Naive thymus-derived CD8-positive, alpha-beta T cell (primary cell): ENCODE measurements around the gene FRMPD2. TPM values are rescaled to one million over a fixed set of nuclear protein-coding genes. Genes with fewer than 3 reads are reported as not detected.
"Not testable (repeated sequence)": the region's sequence is repeated elsewhere in the genome, so short reads cannot be mapped to it uniquely, and the experiment has no call there.

Experiments
- ATAC-seq, 2 donors: fragments of 150-1000 bp; cut with Tn5 transposase in 1 of 2; sonication (Bioruptor Pico), chemical (Tn5 transposase) in 1 of 2; 1 replicate in 1 of 2; 2 replicates in 1 of 2; pipeline ENCODE4 v1.10.0; 2021; ENCODE audit warnings: mild to moderate bottlenecking in 2 of 2, moderate library complexity in 2 of 2
- POLR2A ChIA-PET: fragments of 350-600 bp; sonication (Branson Sonifier 250); formaldehyde crosslinking; loops from one replicate; lab custom pipeline; 2021; ENCODE audit warnings: antibody characterized with exemption; lab: Charles Lee
- DNase-seq, 10 donors: peaks; one replicate each; pipeline versions ENCODE4 v3.0.0 to v3.0.0-alpha.2; 2020 to 2022
- H3K27ac Mint-ChIP-seq, 10 donors: one replicate each; pipeline ENCODE4 v1.8.0; 2020 to 2022; ENCODE audit warnings: mild to moderate bottlenecking in 10 of 10, mixed read lengths in 10 of 10, moderate library complexity in 4 of 10, inconsistent platforms in 1 of 10
- H3K27me3 Mint-ChIP-seq, 5 donors: one replicate each; pipeline ENCODE4 v1.8.0; 2021 to 2022; ENCODE audit warnings: mixed read lengths in 5 of 5
- H3K36me3 Mint-ChIP-seq, 3 donors: one replicate each; pipeline ENCODE4 v1.8.0; 2020 to 2022; ENCODE audit warnings: mixed read lengths in 3 of 3, mild to moderate bottlenecking in 2 of 3, inconsistent platforms in 1 of 3
- H3K4me1 Mint-ChIP-seq, 4 donors: one replicate each; pipeline ENCODE4 v1.8.0; 2021 to 2022; ENCODE audit warnings: mixed read lengths in 4 of 4
- H3K4me3 Mint-ChIP-seq, 10 donors: one replicate each; pipeline ENCODE4 v1.8.0; 2020 to 2022; ENCODE audit warnings: mild to moderate bottlenecking in 10 of 10, mixed read lengths in 10 of 10, moderate library complexity in 6 of 10, inconsistent platforms in 1 of 10
- H3K9me3 Mint-ChIP-seq, 9 donors: one replicate each; pipeline ENCODE4 v1.8.0; 2020 to 2022; ENCODE audit warnings: mixed read lengths in 9 of 9, mild to moderate bottlenecking in 3 of 9, inconsistent platforms in 1 of 9, moderate library complexity in 1 of 9
- polyA plus RNA-seq, 3 donors: library from polyadenylated mRNA; unstranded; fragments of 300-500 nt; fragmentation: Illumina TruSeq; gene quantifications; one replicate each; pipeline ENCODE4 v1.2.3, GENCODE V29; 2021
- total RNA-seq, 8 experiments: library from RNA in 2 of 8; stranded (reverse) in 2 of 8; gene quantifications; one replicate each; pipeline ENCODE4 v1.2.3 and lab custom pipeline; 2021 to 2026

Gene FRMPD2
- total and polyA plus RNA-seq, 5 experiments from 2014 or later, result not detected

DNA sequence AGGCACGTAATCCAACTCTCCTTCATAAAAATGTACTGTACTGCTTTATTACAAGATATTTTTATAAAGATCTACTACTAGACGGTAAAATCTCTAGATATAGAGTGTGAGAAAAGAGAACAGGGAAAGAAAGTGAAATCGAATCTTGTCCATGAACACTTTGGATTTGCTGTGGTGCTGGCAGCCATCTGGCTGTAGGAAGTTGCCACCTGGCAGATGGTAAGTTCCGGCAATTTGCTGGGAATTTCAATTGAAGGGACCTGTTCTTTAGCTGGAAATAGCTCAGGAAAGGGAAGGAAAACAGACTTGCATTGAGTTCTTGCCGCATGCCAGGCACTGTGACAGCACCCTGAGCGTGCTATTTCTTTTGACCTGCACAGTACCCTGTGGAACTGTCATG is 114.3 kb downstream of the FRMPD2 start:
- H3K4me1 Mint-ChIP-seq, POLR2A ChIA-PET, ATAC-seq, H3K27me3 Mint-ChIP-seq, DNase-seq, H3K4me3 Mint-ChIP-seq, H3K27ac Mint-ChIP-seq, H3K9me3 Mint-ChIP-seq, H3K36me3 Mint-ChIP-seq: not testable (repeated sequence)

DNA sequence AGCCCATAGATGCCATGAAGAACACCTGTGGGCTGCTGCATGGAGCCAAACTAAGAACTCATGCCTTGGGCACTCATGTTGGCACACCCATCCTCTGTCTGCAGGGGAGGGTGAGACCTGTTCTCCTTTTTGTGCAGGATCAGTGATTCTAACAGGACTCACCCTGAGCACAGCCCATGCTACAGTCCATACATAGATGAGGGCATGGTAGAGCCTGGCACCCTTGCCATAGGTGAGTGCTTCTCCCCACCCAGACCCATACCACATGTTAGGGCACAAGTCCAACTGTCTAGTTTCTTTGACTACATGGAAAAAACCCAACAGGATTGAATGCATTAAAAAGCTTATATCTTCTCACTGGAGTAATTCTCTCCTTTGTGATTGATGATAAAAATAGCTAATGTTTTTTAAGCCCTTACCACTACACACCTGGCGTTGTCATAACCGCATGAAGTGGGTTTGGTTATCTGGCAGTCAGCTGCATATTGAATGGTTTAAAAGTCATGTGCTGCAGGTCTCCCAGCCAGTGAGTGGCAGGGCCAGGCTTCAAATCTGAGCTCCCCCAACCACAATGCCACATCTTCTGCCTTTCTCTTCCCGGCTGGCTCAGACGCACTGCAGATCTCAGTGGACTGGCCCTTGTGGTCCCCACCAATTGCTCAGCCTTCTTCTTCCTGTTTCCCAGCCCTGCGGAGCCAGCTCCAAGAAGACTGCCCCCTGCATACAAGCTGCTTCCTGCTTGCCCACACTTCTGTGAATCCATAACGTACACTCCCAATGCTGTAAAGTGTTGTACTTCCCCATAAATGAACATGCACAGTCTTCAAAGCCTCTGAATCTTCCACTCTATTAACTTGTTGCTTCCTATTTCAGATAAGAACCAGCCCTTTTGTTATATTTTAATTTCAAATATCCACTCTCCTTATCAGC is 120.0 kb downstream of the FRMPD2 start:
- POLR2A ChIA-PET, H3K4me1 Mint-ChIP-seq, H3K9me3 Mint-ChIP-seq, H3K27ac Mint-ChIP-seq, ATAC-seq, DNase-seq, H3K36me3 Mint-ChIP-seq, H3K4me3 Mint-ChIP-seq, H3K27me3 Mint-ChIP-seq: not testable (repeated sequence)

DNA sequence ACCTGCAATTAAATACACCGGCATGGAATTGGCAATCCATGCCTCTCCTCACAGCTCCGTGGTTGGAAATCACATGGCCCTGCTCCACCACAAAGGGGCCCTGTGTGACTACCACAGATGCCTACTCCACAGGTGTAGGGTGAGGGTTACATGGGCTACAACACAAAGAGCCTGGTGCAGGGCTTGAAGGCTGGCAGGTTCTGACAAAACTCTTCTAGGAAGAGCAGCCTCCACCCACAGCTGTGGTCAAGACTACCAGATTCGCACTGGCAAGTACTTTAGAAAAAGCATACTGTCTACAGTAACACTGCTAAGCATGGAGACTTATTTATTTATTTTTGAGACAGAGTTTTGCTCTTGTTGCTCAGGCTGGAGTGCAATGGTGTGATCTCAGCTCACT is 126.9 kb downstream of the FRMPD2 start:
- H3K4me1 Mint-ChIP-seq, POLR2A ChIA-PET, H3K36me3 Mint-ChIP-seq, H3K9me3 Mint-ChIP-seq, DNase-seq, ATAC-seq, H3K27ac Mint-ChIP-seq, H3K4me3 Mint-ChIP-seq, H3K27me3 Mint-ChIP-seq: not testable (repeated sequence)

DNA sequence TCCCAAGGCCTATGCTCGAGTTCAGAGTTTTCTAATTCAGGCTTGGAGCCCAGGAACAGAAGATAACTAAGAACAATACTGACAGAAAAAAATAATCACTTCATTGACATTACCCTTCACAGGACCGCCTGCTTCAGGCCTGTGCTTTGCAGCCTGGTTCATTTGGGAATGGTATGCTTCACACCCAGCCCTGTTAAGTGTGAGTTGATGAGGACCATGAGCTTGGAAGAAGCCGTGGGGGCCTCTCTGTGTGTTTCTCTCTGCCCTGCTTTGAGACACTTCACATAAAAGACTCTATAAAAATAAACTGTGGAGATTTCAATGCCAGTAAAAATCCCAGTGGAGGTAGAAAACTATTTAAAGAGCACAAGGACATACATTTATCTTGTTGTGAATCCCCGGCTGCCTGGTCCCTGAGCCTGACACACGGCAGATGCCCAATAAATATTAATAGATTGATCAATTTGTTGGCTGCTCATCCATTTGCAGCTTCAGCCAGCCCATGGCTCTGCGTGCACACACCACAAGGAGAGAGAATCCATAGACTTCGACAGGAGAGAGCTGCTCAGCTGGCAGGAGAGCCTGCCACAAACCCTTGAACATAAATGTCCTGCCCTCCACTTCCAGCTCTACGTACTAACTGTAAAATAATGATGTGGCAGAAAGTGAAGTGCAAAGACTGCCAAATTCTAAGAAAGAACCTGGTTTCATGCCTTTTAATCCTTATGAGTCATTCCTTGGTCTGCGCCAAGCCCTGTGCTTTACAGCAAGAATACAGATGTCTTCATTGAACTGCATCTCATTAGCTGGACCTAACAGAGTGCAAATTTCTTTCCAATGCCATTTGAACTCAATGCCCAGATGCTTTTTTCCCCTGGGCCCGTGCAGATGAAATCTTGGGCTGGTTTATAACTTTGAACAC is 130.5 kb downstream of the FRMPD2 start:
- ATAC-seq, H3K4me3 Mint-ChIP-seq: not testable (repeated sequence)

DNA sequence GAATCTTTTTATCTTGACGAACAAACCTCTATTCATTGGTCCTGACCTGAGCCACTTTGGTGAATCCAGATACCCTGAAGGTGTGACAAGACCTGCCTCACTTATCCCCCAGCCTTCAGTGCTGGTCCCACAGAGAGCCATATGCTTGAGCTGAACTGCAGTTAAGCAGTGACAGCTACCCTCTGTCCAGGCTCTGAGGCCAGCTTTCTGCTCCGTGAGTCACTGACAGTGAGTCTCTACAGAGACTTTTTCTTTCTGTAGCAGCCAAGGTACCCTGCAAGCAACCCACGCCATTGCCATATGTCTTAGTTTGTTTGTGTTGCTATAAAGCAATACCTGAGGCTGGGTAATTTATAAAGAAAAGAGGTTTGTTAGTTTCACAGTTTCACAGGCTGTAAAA is 133.5 kb downstream of the FRMPD2 start:
- H3K4me3 Mint-ChIP-seq, ATAC-seq, H3K27ac Mint-ChIP-seq, H3K36me3 Mint-ChIP-seq, H3K9me3 Mint-ChIP-seq, POLR2A ChIA-PET, H3K4me1 Mint-ChIP-seq, H3K27me3 Mint-ChIP-seq: not testable (repeated sequence)
- DNase-seq, result peak in 1 of 10 donors; percentile 26

More for the DNA sequence above, 130.5 kb downstream of the FRMPD2 start:
- H3K9me3 Mint-ChIP-seq, H3K27ac Mint-ChIP-seq, H3K4me1 Mint-ChIP-seq, H3K27me3 Mint-ChIP-seq, POLR2A ChIA-PET, DNase-seq, H3K36me3 Mint-ChIP-seq: not testable (repeated sequence)

DNA sequence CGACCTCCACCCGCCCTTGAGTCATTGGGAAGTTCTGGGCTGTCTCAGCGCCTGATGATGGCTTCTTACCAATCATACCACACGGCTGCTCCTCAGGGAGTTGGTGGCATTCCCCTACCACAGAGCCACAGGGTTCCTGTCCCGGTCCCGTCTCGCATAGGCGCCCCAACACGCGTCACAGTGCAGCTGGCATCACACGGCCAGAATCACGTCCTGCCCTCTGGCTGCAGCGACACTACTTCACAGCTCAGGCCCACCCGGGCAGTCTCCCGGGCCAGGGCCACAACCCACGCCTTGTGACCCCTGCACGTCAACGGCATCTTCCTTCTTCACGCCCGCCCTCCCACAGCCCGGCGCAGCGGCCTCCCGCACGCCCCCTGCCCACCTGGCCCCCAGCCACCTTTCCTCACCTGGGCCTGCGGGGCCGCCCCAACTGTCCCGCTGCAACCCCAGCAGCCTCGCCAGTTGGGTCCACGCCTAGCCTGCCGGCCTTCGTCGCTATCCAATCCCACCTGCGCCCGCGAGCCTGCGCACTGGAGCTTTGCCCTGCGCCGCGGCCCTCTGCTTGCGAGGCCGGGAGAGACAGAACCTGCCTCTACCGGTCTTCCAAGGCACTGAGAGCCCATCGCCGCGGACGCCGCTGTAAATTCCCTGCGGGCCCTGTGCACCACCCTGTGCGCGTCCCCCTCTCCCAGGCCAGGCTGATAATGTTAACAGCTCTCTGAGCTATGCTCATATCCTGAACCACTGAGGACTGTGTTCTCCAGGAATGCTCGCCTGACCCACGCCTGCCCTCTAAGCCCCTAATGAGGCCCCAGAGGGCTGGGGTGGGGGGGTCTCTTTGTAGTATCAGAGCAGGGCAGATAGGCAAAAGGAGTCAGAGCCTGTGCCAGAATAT is 134.3 kb downstream of the FRMPD2 start:
- H3K4me1 Mint-ChIP-seq, POLR2A ChIA-PET, H3K4me3 Mint-ChIP-seq, H3K9me3 Mint-ChIP-seq, H3K27ac Mint-ChIP-seq, H3K27me3 Mint-ChIP-seq, H3K36me3 Mint-ChIP-seq, DNase-seq: not testable (repeated sequence)
- ATAC-seq, result peak; percentile 44 to 88

DNA sequence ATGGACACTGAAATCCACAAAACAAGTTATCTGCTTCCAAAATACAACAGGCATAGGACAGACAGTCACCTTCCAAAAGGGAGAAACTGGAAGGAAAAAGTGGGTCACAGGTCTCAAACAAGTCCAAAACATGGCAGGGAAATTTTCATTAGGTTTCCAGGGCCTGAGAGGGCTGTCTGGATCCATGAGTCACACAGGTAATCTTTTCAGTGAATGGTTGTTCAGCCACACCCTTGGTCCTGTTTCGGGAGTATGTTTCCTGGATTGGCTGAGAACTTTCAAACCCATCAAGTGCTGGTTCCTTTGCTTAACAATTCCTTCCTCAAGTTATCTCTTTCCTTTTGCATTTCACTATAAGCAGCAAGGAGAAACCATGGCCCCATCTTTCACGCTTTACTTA is 145.5 kb downstream of the FRMPD2 start:
- H3K27ac Mint-ChIP-seq, H3K4me3 Mint-ChIP-seq, POLR2A ChIA-PET, H3K36me3 Mint-ChIP-seq, H3K4me1 Mint-ChIP-seq, DNase-seq, H3K27me3 Mint-ChIP-seq, ATAC-seq, H3K9me3 Mint-ChIP-seq: not testable (repeated sequence)

DNA sequence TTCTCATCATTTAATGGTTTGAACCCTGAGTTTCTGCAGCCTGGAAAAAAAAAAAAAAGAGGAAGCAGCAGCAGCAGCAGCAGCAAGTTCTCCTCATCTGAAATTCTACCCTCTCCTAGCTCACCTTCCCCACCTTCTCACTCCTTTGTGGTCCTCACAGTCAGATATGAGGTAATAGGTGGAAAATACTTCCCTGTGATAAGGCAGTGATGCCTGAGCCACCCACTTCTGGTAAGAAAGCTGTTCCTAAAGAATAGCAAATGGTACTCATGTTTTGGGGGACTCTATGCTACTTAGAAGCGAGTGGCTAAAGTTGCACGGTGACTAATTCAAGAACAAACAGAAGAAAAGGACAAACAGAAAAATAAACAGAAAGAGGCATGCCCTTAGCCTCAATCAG is 148.2 kb downstream of the FRMPD2 start:
- H3K9me3 Mint-ChIP-seq, H3K27me3 Mint-ChIP-seq, H3K4me3 Mint-ChIP-seq, DNase-seq, ATAC-seq, H3K36me3 Mint-ChIP-seq, H3K4me1 Mint-ChIP-seq, POLR2A ChIA-PET, H3K27ac Mint-ChIP-seq: not testable (repeated sequence)

DNA sequence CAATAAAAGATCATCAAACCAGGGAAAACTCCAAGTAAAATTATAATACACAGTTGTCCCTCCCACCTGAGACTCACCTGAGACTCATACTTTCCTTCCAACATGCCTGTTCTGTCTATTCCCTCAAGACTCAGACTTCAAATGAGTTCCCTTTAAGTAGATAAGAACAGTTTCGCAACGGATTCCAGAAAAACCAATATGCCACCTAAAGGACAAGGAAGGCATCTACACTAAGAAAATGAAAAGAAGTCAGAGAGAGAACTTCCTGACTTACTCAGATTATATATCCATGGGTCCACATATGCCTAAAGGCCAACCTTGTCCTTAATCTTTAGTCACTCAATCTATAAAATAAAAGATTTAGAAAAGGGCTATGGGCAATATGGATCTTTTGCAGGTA is 148.9 kb downstream of the FRMPD2 start:
- H3K4me3 Mint-ChIP-seq, H3K9me3 Mint-ChIP-seq, H3K27ac Mint-ChIP-seq, H3K27me3 Mint-ChIP-seq, H3K36me3 Mint-ChIP-seq, ATAC-seq, H3K4me1 Mint-ChIP-seq, POLR2A ChIA-PET, DNase-seq: not testable (repeated sequence)

DNA sequence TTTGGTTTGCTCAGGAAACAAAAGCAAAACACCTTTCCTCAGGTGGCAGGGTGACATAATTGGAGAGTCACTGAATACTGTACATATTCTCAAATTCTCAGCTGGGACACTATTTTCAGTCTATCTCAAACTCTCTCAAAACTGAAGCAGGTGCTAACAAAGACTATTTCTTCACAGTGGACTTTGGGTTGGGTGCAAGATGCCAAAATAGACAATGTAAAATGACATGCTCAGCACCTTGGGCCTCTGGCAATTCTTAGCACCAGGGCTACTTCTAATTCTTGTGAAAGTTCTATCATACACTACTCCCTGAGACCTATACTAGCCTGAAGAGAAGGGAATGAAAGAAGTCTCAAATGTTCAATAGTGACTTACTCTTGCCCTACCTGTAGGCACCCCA is 151.9 kb downstream of the FRMPD2 start:
- H3K9me3 Mint-ChIP-seq, ATAC-seq, H3K4me1 Mint-ChIP-seq, H3K36me3 Mint-ChIP-seq, H3K27ac Mint-ChIP-seq, POLR2A ChIA-PET, H3K4me3 Mint-ChIP-seq, DNase-seq, H3K27me3 Mint-ChIP-seq: not testable (repeated sequence)

DNA sequence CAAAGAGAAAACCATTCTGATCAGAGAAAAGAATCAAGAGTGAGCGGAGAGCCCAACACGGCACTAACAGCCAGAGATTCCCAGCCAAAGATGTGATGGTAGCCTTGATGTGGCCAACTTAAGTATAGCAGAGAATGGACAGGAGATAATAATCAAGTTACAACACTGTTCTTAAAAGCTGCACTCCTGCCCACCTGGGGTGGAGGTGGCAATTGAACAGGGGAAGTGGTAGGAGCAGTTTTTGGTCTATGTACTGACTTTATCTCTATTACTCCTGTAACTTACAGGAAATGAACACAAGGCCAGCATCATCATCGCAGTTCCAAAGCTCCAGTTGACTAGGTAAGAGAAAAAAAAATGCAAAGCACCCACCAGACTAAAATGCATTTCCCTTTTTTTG is 164.2 kb downstream of the FRMPD2 start:
- peak in 1 of 2 donors; percentile 43 for ATAC-seq
- not testable (repeated sequence) for H3K27me3 Mint-ChIP-seq, H3K4me3 Mint-ChIP-seq

More for the DNA sequence above, 164.2 kb downstream of the FRMPD2 start:
- H3K27ac Mint-ChIP-seq, H3K36me3 Mint-ChIP-seq, H3K4me1 Mint-ChIP-seq, DNase-seq, H3K9me3 Mint-ChIP-seq, POLR2A ChIA-PET: not testable (repeated sequence)
